22Rv1 (cell line): ENCODE measurements around the gene ZWINT.

Experiments
- CTCF ChIP-seq: fragments of 450-650 bp; IDR thresholded peaks from 2 replicates; pipeline ENCODE4 v1.5.1; 2017; ENCODE audit warnings: mild to moderate bottlenecking
- ZFX ChIP-seq: fragments of 450-650 bp; IDR thresholded peaks from 2 replicates; pipeline ENCODE4 v1.6.1; 2017; ENCODE audit warnings: antibody characterized with exemption, borderline replicate concordance

GRCh38 chr10:56351909-56352630, 9.0 kb downstream of the ZWINT start:
- TF ChIP-seq CTCF (no peak), ZFX (no peak)
